Activated CD4-positive, alpha-beta T cell treated with anti-CD3 and anti-CD28 coated beads for 4 hours (primary cell): ENCODE measurements around the gene FTCD.
A peak's percentile ranks its signal among the peaks of the same experiment; 100 is the strongest.

Experiments used
- DNase-seq, 2 donors: peaks; one replicate each; pipeline ENCODE4 v3.0.0-alpha.2; 2020

FTCD gene

GRCh38 chr21:46135782-46136395 lies 19.5 kb downstream of the FTCD start:
- no peak for DNase-seq

GRCh38 chr21:46131838-46132651 lies 23.3 kb downstream of the FTCD start:
- no peak for DNase-seq

GRCh38 chr21:46131588-46131837 lies 23.9 kb downstream of the FTCD start:
- no peak for DNase-seq

GRCh38 chr21:46130831-46131587 lies 24.4 kb downstream of the FTCD start:
- no peak for DNase-seq

- DNase-seq = no peak
Observed at GRCh38 chr21:46129846-46130651, 25.3 kb downstream of the FTCD start.

DNA sequence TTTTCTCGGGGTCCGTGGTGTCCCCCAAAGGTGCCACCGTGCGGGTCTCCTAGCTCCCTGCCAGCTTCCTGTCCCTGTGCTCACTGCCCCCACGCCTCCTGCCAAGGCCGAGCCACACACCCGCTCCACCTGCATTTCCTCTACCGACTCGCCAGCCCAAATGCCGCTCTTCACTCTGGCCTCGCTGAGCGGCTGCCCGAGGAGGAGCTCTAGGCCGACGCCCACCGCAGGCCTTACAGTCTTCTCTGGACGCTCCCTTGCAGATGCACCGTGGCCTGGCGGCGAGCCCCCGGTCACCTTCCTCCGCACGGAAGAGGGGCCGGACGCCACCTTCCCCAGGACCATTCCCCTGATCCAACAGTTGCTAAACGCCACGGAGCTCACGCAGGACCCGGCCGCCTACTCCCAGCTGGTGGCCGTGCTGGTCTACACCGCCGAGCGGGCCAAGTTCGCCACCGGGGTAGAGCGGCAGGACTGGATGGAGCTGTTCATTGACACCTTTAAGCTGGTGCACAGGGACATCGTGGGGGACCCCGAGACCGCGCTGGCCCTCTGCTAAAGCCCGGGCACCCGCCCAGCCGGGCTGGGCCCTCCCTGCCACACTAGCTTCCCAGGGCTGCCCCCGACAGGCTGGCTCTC lies 26.3 kb downstream of the FTCD start:
- no peak for DNase-seq

GRCh38 chr21:46128106-46128932 lies 27.1 kb downstream of the FTCD start:
- DNase-seq = no peak

- DNase-seq = no peak
Observed at GRCh38 chr21:46127239-46128105, 27.9 kb downstream of the FTCD start.

- DNase-seq = no peak
Observed at GRCh38 chr21:46126309-46127238, 28.8 kb downstream of the FTCD start.

- peak in 1 of 2 donors; percentile 0 for DNase-seq
Observed at GRCh38 chr21:46125846-46126301, 29.5 kb downstream of the FTCD start.

GRCh38 chr21:46124926-46125845 lies 30.2 kb downstream of the FTCD start:
- no peak for DNase-seq

DNA sequence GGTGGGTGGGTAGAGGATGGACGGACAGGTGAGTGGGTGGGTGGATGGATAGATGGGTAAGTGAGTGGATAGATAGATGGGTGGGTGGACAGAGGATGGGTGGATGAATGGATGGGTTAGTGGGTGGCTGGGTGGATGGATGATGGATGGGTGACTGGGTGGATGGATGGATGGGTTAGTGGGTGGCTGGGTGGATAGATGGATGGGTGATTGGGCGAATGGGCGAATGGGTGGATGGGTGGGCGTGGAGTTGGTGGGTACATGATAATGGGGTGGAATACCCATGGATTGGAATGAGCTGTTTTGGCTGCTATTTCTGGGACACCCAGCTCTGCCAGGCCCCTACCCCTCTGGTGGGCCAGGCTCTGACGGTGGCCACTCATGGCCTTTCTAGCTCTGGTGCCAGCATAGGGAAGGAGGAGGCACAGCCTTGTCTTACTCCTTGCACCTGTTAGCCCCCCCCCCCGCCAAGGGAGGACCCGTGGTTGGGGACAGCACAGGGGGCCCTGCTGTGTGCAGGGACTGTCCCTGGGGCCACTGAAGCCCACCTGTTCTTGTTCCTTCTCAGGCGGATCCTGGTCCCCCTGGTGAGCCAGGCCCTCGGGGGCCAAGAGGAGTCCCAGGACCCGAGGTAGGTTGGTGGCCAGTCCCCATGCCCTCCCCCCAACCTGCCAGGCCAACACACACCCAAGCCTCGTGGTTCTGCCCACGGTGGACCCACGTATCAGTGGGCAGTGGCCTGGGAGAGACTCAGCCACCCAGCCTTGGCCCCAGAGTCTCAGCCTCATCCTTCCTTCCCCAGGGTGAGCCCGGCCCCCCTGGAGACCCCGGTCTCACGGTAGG lies 31.1 kb downstream of the FTCD start:
- DNase-seq = no peak

GRCh38 chr21:46122758-46123683 lies 32.4 kb downstream of the FTCD start:
- no peak for DNase-seq

DNA sequence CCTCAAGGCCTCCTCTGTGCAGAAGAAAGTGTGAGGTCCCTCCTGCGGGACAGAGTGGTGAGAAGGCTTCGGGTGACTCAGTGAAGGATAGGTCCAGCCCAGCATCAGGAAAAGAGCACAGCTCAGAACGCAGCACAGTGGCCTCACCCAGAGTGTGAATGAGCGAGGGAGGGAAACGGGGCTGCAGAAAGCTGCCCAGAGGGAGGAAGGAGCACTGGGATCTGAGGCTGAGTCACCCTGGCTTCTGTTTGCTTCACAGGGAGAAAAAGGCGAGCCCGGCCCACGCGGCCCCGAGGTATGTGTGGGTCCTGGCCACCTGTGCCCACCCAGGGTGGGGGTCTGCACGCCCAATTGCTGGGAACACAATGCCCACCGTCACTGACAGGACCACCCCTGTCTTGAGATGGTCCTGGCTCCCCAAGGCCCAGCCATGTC lies 33.1 kb downstream of the FTCD start:
- DNase-seq = no peak

DNA sequence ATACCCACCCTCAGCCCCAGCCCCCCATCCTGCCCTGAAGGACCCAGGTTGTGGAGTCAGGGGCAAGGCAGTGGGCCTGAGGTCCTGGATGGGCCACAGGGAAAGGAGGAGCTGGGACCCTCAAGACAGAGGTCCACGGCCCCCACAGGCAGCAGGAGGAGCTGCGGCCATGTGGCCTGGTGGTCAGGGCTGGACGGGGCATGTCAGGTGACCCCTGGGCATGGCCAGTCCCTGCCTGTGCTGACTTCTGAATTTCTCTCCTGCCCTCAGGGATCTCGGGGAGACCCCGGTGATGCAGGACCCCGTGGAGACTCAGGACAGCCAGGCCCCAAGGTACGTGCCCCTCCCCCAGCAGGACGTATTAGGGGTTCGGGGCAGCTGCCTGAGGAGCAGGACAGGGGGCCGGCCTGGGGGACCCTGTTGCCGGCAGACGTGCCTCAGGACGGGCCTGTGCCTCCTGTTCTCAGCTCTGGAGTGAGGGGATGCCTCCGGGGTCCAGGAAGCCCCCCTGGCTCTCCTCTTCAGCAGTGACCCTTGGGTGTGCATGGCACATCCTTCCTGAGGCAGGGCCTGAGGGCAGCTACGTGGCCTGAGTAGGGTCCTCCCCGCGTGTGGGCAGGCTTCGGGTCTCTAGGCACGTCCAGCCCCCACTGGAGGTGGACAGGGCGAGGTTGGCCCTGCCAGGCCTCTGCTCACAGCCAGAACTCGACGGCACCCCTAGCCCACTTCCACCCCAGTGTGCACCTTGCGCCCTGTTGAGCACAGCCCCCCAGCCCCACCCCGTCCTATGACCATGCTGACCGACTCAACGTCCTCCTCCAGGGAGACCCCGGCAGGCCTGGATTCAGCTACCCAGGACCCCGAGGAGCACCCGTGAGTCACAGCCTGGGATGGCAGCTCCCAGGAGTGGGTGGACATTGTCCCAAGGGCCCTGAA lies 33.8 kb downstream of the FTCD start:
- DNase-seq = no peak
